Measurements from ENCODE around the gene UTP15. TPM values are rescaled to one million over a fixed set of nuclear protein-coding genes. Genes with fewer than 3 reads are reported as not detected.
A peak's percentile ranks its signal among the peaks of the same experiment; 100 is the strongest.

UTP15 gene
- total RNA-seq, 8 experiments from 2014 or later, result 10.7 to 298 (median 15.3) TPM

GRCh38 chr5:73539730-73540129 lies 25.8 kb upstream of the UTP15 start:
- no peak overlapping the region for H3K4me3 ChIP-seq
- in situ Hi-C loops (cut with MboI; ENCODE audit: low pct_unique_long_range_greater_than_20kb in 2 of 9, low sequenced_read_pairs in 9 of 9, unreplicated experiment in 9 of 9), result loop anchor here in 1 of 9 experiments (25.0 kb wide), 1 partner anchor 452 kb away; no protein-coding TSS in a partner anchor
- WGBS, 10 experiments, result 0 to 100% (median 61%) methylated on average over 1 to 2 of the region's 2 CpGs; no CpG with 5 or more reads in 2 of the 10 experiments

GRCh38 chr5:73540192-73540591 lies 25.4 kb upstream of the UTP15 start:
- peak in 6 of 8 experiments; percentile 13 to 92 (median 48) for ATAC-seq (replicated peaks in 6 of 8)
- WGBS, 10 experiments, result 0 to 100% (median 75%) methylated on average over 1 to 2 of the region's 3 CpGs; no CpG with 5 or more reads in 2 of the 10 experiments

More at GRCh38 chr5:73539730-73540129, 25.8 kb upstream of the UTP15 start:
- ATAC-seq (replicated peaks in 6 of 8), result peak in 3 of 8 experiments; percentile 9 to 83 (median 69)
- Histone ChIP-seq H3K27ac (no peak overlapping the region), H3K4me1 (replicated peaks in 1 of 2) (peaks cover 6 to 8% of the 10 kb centered on the region in 2 donors)

GRCh38 chr5:73542020-73542419 lies 23.5 kb upstream of the UTP15 start:
- Histone ChIP-seq H3K4me3 (no peak overlapping the region), H3K4me1 (replicated peaks in 1 of 2) (peaks cover 6 to 8% of the 10 kb centered on the region in 2 donors), H3K27ac (no peak overlapping the region)
- peak in 3 of 8 experiments; percentile 29 to 55 (median 42) for ATAC-seq (replicated peaks in 6 of 8)
- 0 to 79% (median 55%) methylated on average over 1 to 4 of the region's 4 CpGs; no CpG with 5 or more reads in 1 of the 10 experiments for WGBS, 10 experiments
- in situ Hi-C loops (cut with MboI; ENCODE audit: low pct_unique_long_range_greater_than_20kb in 2 of 9, low sequenced_read_pairs in 9 of 9, unreplicated experiment in 9 of 9), result loop anchor here in 1 of 9 experiments (25.0 kb wide), 1 partner anchor 455 kb away; no protein-coding TSS in a partner anchor

More at GRCh38 chr5:73540192-73540591, 25.4 kb upstream of the UTP15 start:
- peaks cover 6 to 8% of the 10 kb centered on the region in 2 donors for H3K4me1 ChIP-seq (replicated peaks in 1 of 2)
- in situ Hi-C loops (cut with MboI; ENCODE audit: low pct_unique_long_range_greater_than_20kb in 2 of 9, low sequenced_read_pairs in 9 of 9, unreplicated experiment in 9 of 9), result loop anchor here in 1 of 9 experiments (25.0 kb wide), 1 partner anchor 453 kb away; no protein-coding TSS in a partner anchor
- no peak overlapping the region for H3K4me3 ChIP-seq
- no peak overlapping the region for H3K27ac ChIP-seq

- 67 to 100% (median 91%) methylated on average over 1 to 9 of the region's 9 CpGs for WGBS, 10 experiments
- Histone ChIP-seq H3K4me1 (replicated peaks in 1 of 2) (peaks cover 6 to 8% of the 10 kb centered on the region in 2 donors), H3K4me3 (no peak overlapping the region), H3K27ac (no peak overlapping the region)
- ATAC-seq (replicated peaks in 6 of 8), result peak in 3 of 8 experiments; percentile 26 to 78 (median 75)
- in situ Hi-C loops (cut with MboI; ENCODE audit: low pct_unique_long_range_greater_than_20kb in 2 of 9, low sequenced_read_pairs in 9 of 9, unreplicated experiment in 9 of 9), result loop anchor here in 1 of 9 experiments (25.0 kb wide), 1 partner anchor 457 kb away; no protein-coding TSS in a partner anchor
Measured at GRCh38 chr5:73544429-73545402, 20.8 kb upstream of the UTP15 start.

GRCh38 chr5:73545403-73545779 lies 20.2 kb upstream of the UTP15 start:
- no peak for ATAC-seq (replicated peaks in 6 of 8)
- Histone ChIP-seq H3K4me3 (no peak overlapping the region), H3K27ac (no peak overlapping the region), H3K4me1 (replicated peaks in 1 of 2) (peaks cover 6 to 8% of the 10 kb centered on the region in 2 donors)
- WGBS, 10 experiments, result 50 to 100% (median 83%) methylated on average over 1 of the region's 1 CpG; no CpG with 5 or more reads in 5 of the 10 experiments
- in situ Hi-C loops (cut with MboI; ENCODE audit: low pct_unique_long_range_greater_than_20kb in 2 of 9, low sequenced_read_pairs in 9 of 9, unreplicated experiment in 9 of 9), result loop anchor here in 1 of 9 experiments (25.0 kb wide), 1 partner anchor 458 kb away; no protein-coding TSS in a partner anchor

GRCh38 chr5:73550016-73550415 lies 15.5 kb upstream of the UTP15 start:
- 60 to 100% (median 100%) methylated on average over 1 of the region's 1 CpG; no CpG with 5 or more reads in 1 of the 10 experiments for WGBS, 10 experiments
- no peaks in the 10 kb centered on the region for H3K4me1 ChIP-seq (replicated peaks in 1 of 2)
- H3K4me3 ChIP-seq, result no peak overlapping the region
- ATAC-seq (replicated peaks in 6 of 8), result peak in 1 of 8 experiments; percentile 3
- in situ Hi-C loops (cut with MboI; ENCODE audit: low pct_unique_long_range_greater_than_20kb in 2 of 9, low sequenced_read_pairs in 9 of 9, unreplicated experiment in 9 of 9), result no loop called here
- no peak overlapping the region for H3K27ac ChIP-seq

- no peak overlapping the region for H3K27ac ChIP-seq
- ATAC-seq (replicated peaks in 6 of 8), result no peak
- in situ Hi-C loops (cut with MboI; ENCODE audit: low pct_unique_long_range_greater_than_20kb in 2 of 9, low sequenced_read_pairs in 9 of 9, unreplicated experiment in 9 of 9), result no loop called here
Measured at GRCh38 chr5:73552642-73553041, 12.9 kb upstream of the UTP15 start.

GRCh38 chr5:73558950-73559349 lies 6.6 kb upstream of the UTP15 start:
- no peak overlapping the region for H3K27ac ChIP-seq
- 67 to 100% (median 95%) methylated on average over 1 of the region's 1 CpG; no CpG with 5 or more reads in 2 of the 10 experiments for WGBS, 10 experiments
- H3K4me1 ChIP-seq (replicated peaks in 1 of 2), result peaks cover 2 to 7% of the 10 kb centered on the region in 2 donors
- ATAC-seq (replicated peaks in 6 of 8), result no peak
- no peak overlapping the region for H3K4me3 ChIP-seq
- in situ Hi-C loops (cut with MboI; ENCODE audit: low pct_unique_long_range_greater_than_20kb in 2 of 9, low sequenced_read_pairs in 9 of 9, unreplicated experiment in 9 of 9), result no loop called here

More at GRCh38 chr5:73552642-73553041, 12.9 kb upstream of the UTP15 start:
- Histone ChIP-seq H3K4me3 (no peak overlapping the region), H3K4me1 (replicated peaks in 1 of 2) (no peaks in the 10 kb centered on the region)

- ATAC-seq (replicated peaks in 6 of 8), result no peak
- in situ Hi-C loops (cut with MboI; ENCODE audit: low pct_unique_long_range_greater_than_20kb in 2 of 9, low sequenced_read_pairs in 9 of 9, unreplicated experiment in 9 of 9), result no loop called here
- H3K27ac ChIP-seq, result no peak overlapping the region
- 3 to 67% (median 27%) methylated on average over 1 to 3 of the region's 3 CpGs for WGBS, 10 experiments
- peaks cover 9 to 21% of the 10 kb centered on the region in 2 donors for H3K4me1 ChIP-seq (replicated peaks in 1 of 2)
- peak overlapping the region; percentile 48 to 76 (median 69) for H3K4me3 ChIP-seq
Measured at GRCh38 chr5:73564018-73564417, 1.5 kb upstream of the UTP15 start.

- H3K27ac ChIP-seq, result peak overlapping the region; percentile 71 to 87
- peaks cover 9 to 21% of the 10 kb centered on the region in 2 donors for H3K4me1 ChIP-seq (replicated peaks in 1 of 2)
- peak overlapping the region; percentile 48 to 76 (median 69) for H3K4me3 ChIP-seq
- in situ Hi-C loops (cut with MboI; ENCODE audit: low pct_unique_long_range_greater_than_20kb in 2 of 9, low sequenced_read_pairs in 9 of 9, unreplicated experiment in 9 of 9), result no loop called here
- 0 to 7% (median 0%) methylated on average over 2 to 9 of the region's 9 CpGs; no CpG with 5 or more reads in 4 of the 10 experiments for WGBS, 10 experiments
- ATAC-seq (replicated peaks in 6 of 8), result peak in 3 of 8 experiments; percentile 0 to 1 (median 1)
Measured at GRCh38 chr5:73564675-73565074, 868 bp upstream of the UTP15 start.

- peak overlapping the region; percentile 48 to 76 (median 69) for H3K4me3 ChIP-seq
- peak in 1 of 8 experiments; percentile 35 for ATAC-seq (replicated peaks in 6 of 8)
- peaks cover 9 to 21% of the 10 kb centered on the region in 2 donors for H3K4me1 ChIP-seq (replicated peaks in 1 of 2)
- in situ Hi-C loops (cut with MboI; ENCODE audit: low pct_unique_long_range_greater_than_20kb in 2 of 9, low sequenced_read_pairs in 9 of 9, unreplicated experiment in 9 of 9), result no loop called here
- H3K27ac ChIP-seq, result peak overlapping the region; percentile 71 to 87
- 0 to 88% (median 8%) methylated on average over 1 to 7 of the region's 8 CpGs for WGBS, 10 experiments
Measured at GRCh38 chr5:73565969-73566547, 515 bp downstream of the UTP15 start.

- whole genome bisulfite sequencing, 10 experiments, result 0 to 100% (median 72%) methylated on average over 1 to 3 of the region's 3 CpGs
- Histone ChIP-seq H3K4me3 (no peak overlapping the region), H3K4me1 (replicated peaks in 1 of 2) (no peaks in the 10 kb centered on the region), H3K27ac (no peak overlapping the region)
- in situ Hi-C loops (cut with MboI; ENCODE audit: low pct_unique_long_range_greater_than_20kb in 2 of 9, low sequenced_read_pairs in 9 of 9, unreplicated experiment in 9 of 9), result loop anchor here in 6 of 9 experiments (5.0 to 25.0 kb wide), 4 partner anchors 205 to 1080 kb away; no protein-coding TSS in a partner anchor
- peak in 3 of 8 experiments; percentile 71 to 73 (median 71) for ATAC-seq (replicated peaks in 6 of 8)
Measured at GRCh38 chr5:73582285-73583145, 17.0 kb downstream of the UTP15 start.

Data from motor neuron (in vitro differentiated cells).